H1 (cell line): Measurements from ENCODE around the gene LDLRAD4.

Source experiments
- CEBPB ChIP-seq: IDR thresholded peaks from 2 replicates; pipeline ENCODE4 v1.6.1; 2012; ENCODE audit warnings: low read depth, low read length
- POLR2A ChIP-seq, 2 experiments: IDR thresholded peaks; 1 replicate in 1 of 2; 2 replicates in 1 of 2; pipeline ENCODE4 v1.6.1; 2011; ENCODE audit warnings: low read depth in 2 of 2, low read length in 2 of 2, mild to moderate bottlenecking in 2 of 2; ENCODE audit errors: control extremely low read depth in 1 of 2
- RAD21 ChIP-seq, 2 experiments: IDR thresholded peaks in 1 of 2; conservative IDR thresholded peaks in 1 of 2; 2 replicates each; pipeline ENCODE4 v1.6.1; 2011; ENCODE audit warnings: low read depth in 2 of 2, low read length in 2 of 2, improper control_type of control experiment in 1 of 2, inconsistent platforms in 1 of 2, mild to moderate bottlenecking in 1 of 2, moderate library complexity in 1 of 2
- TAF7 ChIP-seq: optimal IDR thresholded peaks from 2 replicates; pipeline ENCODE3; 2011; ENCODE audit warnings: low read depth, mild to moderate bottlenecking, inconsistent platforms, low read length, moderate library complexity, borderline replicate concordance
- TF ChIP-seq, protein P1 (sequence below), 3 experiments: IDR thresholded peaks; 1 replicate in 2 of 3; 2 replicates in 1 of 3; pipeline versions ENCODE4 v1.5.1 to v1.6.1; 2011; ENCODE audit warnings: low read length in 3 of 3, mild to moderate bottlenecking in 3 of 3, inconsistent platforms in 2 of 3, low read depth in 1 of 3, moderate library complexity in 1 of 3; ENCODE audit not compliant: insufficient read depth in 1 of 3; ENCODE audit errors: control extremely low read depth in 1 of 3

DNA sequence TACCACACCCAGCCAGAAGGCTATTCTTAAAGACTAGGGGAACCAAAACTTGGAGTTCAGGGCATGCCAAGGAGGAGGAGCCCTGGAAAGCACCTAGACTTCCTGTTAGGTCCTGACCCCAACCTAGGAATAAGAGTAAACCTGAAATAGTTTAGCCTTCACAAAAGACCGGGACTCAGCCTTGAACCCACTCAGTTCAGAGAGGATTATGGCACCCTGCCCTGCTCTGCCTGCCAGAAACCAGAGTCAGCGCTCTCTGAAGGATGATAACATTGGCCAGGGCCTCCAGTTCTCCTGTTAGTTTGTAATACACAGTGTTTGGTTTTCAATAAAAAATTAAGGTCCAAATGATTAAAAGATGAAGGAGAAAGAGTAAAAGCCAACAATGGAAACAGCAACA, 96.4 kb downstream of the LDLRAD4 start:
- TF ChIP-seq RAD21 (IDR thresholded peaks at IDR 0.05 in 1 of 2, conservative IDR thresholded peaks at IDR 0.05 in 1 of 2; ENCODE audit: low read depth in 2 of 2, low read length in 2 of 2) (no peak), CEBPB (no peak), POLR2A (IDR thresholded peaks at IDR 0.05; ENCODE audit: control extremely low read depth in 1 of 2, low read depth in 2 of 2, low read length in 2 of 2) (no peak), TAF7 (no peak)
- TF ChIP-seq, protein P1, sequence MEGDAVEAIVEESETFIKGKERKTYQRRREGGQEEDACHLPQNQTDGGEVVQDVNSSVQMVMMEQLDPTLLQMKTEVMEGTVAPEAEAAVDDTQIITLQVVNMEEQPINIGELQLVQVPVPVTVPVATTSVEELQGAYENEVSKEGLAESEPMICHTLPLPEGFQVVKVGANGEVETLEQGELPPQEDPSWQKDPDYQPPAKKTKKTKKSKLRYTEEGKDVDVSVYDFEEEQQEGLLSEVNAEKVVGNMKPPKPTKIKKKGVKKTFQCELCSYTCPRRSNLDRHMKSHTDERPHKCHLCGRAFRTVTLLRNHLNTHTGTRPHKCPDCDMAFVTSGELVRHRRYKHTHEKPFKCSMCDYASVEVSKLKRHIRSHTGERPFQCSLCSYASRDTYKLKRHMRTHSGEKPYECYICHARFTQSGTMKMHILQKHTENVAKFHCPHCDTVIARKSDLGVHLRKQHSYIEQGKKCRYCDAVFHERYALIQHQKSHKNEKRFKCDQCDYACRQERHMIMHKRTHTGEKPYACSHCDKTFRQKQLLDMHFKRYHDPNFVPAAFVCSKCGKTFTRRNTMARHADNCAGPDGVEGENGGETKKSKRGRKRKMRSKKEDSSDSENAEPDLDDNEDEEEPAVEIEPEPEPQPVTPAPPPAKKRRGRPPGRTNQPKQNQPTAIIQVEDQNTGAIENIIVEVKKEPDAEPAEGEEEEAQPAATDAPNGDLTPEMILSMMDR (IDR thresholded peaks at IDR 0.05; ENCODE audit: control extremely low read depth in 1 of 3, insufficient read depth in 1 of 3, low read depth in 1 of 3, low read length in 3 of 3): no peak
